ENCODE data around the gene ZNF593OS.

ZNF593OS gene

DNA sequence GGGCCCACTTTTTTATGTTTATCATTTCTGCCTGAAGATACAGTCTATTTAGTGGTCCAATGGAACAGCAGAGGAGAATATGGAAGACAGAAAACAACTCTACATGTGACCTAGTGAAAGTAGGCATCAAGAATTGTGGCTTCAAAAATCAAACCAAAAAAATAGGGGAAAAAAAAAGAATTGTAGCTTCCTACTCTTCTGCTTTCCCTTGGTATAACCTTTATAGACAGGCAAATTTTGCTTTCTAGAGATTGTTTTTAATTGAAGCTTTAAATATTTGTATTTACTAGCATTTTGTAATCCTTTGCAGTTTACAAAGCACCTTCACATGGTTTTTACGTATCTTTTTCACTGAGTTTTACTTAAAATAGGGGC, 45.7 kb downstream of the ZNF593OS start:
- DNase-seq: no peak

DNA sequence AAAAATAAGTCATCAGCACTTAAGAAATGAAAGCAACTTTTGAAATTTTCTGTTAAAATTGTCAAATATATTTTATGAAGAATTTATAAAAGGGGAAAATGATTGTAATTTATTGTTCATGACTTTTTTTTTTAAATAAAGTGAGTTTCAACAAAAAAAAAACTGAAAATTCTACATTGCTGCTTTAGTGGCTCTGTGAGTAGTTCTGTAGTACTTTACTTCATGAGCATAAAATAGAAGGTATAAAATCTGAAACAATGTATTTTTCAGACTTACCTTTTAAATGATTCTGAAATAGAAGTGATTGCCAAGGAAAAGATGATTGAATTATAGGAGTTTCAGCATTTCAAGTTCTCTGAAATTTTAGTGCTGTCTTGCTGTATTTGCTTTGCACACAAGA, 46.2 kb downstream of the ZNF593OS start:
- no peak for DNase-seq

GRCh38 chr1:26124418-26125331, 47.0 kb downstream of the ZNF593OS start:
- DNase-seq: no peak

GRCh38 chr1:26122988-26123973, 48.4 kb downstream of the ZNF593OS start:
- DNase-seq: no peak

- DNase-seq: no peak
These were observed 49.5 kb downstream of the ZNF593OS start for GRCh38 chr1:26121854-26122773.

DNA sequence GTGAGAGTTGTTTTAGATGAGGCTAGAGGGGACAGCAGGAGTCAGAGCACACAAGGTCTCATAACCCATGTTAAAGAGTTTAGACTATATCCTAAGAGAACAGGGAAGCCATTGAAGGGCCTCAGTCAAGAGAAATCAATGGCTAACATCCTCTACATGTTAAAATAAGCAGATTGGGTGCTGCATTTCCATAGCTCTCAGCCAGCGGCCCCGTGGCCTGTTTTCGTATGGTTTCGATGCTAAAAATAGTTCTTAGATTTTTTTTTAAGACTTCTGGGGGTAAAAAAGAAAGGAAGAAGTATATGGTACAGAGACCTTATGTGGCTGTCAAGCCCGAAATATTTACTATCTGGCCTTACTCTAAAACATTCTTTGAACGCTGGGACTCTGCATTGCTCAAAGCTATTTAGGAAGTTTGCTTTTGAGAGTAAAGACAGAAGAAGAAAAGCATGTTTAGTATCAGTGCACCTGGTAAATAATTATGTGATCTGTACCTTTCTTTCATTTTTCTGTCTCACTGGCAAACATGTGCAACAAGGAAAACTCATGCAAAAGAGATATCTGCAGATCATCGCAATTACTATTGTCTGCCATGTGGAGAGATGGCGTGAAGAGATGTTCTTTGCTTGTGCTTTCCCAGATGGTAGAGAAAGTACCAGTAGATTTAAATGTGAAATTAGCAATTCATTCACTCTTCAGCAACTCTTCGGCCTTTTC, 51.6 kb downstream of the ZNF593OS start:
- DNase-seq: no peak
